Fibroblast of pulmonary artery (primary cell): Measurements from ENCODE around the gene WASHC3.
"Not testable (repeated sequence)": the region's sequence is repeated elsewhere in the genome, so short reads cannot be mapped to it uniquely, and the experiment has no call there.

Source experiments
- DNase-seq: peaks from one replicate; pipeline ENCODE4 v3.0.0-alpha.2; 2010; ENCODE audit warnings: low read depth
- H3K4me3 ChIP-seq: replicated peaks from 2 replicates; pipeline ENCODE4 v1.5.1; 2011; ENCODE audit warnings: low read depth, mild to moderate bottlenecking, control low read depth, low read length, moderate library complexity
- TF ChIP-seq, protein P1 (sequence below): IDR thresholded peaks from 2 replicates; pipeline ENCODE4 v1.5.1; 2011; ENCODE audit warnings: mild to moderate bottlenecking, control low read depth, low read length, inconsistent platforms; ENCODE audit errors: missing control alignments

The WASHC3 gene

DNA sequence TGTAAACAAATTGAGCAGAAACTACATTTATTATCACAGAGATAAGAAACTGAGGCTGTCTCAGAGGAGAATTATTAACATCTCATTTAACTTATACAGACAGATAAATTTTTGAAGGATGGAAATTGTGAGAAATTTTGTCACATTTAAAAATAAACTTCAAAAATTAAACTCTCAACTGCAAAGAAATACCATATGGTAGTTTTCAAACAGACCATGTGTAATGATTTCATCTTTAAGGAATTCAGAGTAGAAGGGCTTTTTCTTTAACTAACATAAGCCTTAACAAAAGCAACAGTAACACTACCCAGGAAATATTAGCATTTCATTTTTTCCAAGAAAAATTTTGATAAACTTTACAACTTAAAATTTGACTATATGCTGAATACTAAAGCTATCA is 31.5 kb upstream of the WASHC3 start:
- DNase-seq = peak; percentile 46
- H3K4me3 ChIP-seq = no peak overlapping the region
- TF ChIP-seq, protein P1, sequence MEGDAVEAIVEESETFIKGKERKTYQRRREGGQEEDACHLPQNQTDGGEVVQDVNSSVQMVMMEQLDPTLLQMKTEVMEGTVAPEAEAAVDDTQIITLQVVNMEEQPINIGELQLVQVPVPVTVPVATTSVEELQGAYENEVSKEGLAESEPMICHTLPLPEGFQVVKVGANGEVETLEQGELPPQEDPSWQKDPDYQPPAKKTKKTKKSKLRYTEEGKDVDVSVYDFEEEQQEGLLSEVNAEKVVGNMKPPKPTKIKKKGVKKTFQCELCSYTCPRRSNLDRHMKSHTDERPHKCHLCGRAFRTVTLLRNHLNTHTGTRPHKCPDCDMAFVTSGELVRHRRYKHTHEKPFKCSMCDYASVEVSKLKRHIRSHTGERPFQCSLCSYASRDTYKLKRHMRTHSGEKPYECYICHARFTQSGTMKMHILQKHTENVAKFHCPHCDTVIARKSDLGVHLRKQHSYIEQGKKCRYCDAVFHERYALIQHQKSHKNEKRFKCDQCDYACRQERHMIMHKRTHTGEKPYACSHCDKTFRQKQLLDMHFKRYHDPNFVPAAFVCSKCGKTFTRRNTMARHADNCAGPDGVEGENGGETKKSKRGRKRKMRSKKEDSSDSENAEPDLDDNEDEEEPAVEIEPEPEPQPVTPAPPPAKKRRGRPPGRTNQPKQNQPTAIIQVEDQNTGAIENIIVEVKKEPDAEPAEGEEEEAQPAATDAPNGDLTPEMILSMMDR = no peak

DNA sequence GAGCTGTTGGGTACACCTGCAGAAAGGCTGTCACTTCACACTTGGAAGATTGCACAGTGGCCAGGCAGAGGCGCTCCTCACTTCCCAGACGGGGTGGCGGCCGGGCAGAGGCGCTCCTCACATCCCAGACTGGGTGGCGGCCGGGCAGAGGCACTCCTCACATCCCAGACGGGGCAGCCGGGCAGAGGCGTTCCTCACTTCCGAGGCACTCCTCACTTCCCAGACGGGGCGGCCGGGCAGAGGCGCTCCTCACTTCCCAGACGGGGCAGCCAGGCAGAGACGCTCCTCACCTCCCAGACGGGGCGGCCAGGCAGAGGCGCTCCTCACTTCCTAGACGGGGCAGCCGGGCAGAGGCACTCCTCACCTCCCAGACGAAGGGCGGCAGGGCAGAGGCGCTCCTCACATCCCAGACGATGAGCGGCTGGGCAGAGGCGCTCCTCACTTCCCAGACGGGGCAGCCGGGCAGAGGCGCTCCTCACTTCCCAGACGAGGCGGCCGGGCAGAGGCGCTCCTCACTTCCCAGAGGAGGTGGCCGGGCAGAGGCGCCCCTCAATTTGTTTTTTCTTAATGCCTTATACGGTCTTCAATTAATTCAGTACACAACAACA is 27.5 kb upstream of the WASHC3 start:
- DNase-seq, H3K4me3 ChIP-seq: not testable (repeated sequence)

DNA sequence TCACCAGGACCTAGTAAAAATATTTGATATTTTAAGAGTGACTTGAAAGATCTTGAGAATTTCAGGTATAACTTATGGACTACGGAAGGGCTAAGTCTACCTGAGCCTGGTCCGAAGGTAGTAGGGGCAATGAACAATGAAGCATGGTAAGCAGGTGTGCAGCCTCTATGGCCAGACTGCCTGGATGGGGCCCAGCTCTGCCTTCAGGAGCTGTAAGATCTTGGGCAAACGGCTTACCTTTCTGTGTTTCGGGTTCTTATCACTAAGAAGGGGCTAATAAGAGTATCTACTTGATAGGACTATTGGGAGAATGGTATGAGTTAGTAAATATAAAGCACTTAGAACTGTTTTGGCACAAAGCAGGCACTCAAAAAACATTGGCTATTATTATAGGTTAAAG is 19.1 kb upstream of the WASHC3 start:
- no peak overlapping the region for H3K4me3 ChIP-seq
- no peak for DNase-seq
- TF ChIP-seq, protein P1 = no peak

DNA sequence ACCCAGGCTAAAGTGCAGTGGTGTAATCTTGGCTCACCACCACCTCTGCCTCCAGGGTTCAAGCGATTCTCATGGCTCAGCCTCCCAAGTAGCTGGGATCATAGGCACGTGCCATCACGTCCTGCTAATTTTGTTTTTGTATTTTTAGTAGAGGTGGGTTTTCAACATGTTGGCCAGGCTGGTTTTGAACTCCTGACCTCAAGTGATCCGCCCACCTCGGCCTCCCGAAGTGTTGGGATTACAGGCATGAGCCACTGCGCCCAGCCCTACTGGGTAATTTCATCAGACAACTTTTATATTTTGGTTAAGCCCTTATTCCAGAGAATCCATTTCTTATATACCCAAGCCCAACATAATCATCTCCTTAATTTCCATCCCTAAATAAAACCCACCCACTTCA is 10.3 kb upstream of the WASHC3 start:
- H3K4me3 ChIP-seq, DNase-seq: not testable (repeated sequence)

DNA sequence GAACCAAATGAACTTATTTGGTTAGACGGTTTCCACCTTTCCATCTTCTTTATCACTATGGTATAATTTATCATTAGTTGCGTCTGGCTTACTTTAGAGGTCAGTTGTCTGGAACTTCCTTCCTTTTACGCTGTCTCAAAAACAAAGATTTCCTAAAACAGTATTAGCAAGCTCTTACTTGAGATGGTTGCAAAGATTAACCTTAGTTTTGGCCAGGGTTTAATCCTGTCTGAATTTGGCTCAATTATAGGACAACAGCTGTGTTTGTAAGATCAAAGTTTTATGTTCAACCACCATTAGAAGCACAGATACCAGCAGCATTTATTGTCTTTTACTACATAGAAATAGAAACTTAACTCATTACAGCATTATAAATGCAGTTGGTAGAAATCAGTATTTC is 7.9 kb upstream of the WASHC3 start:
- TF ChIP-seq, protein P1 = no peak
- no peak overlapping the region for H3K4me3 ChIP-seq
- no peak for DNase-seq

DNA sequence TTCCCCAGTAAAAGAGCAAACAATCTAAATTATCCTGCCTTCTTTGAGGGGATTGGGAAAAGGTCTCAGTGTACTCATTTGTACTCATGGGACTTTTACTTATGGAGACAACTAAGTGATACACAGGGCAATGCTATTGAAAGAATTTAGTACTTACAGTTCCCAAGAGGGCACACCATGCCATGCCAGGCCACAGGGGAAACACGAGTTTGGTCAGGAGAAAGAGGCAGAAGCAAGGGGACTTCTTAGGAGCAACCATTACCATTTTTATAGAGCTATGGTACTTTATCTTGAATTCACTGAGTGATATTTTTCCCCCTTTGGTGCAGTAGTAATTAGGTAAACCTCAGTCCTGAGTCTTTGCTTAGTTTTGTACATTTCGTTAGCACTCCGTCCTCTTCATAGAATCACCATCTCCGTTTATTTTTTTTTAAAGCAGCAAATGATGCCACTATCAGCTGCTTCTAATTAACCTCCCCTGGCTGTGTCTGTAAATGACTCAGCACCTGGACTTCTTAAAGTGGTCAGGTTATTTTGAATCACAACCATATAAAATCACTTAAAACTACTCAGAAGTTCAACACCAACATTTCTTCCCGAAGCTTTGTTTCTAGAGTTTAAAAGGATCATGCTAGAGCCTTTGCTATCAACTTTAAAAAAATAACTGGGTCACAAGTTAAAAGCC is 5.9 kb upstream of the WASHC3 start:
- no peak overlapping the region for H3K4me3 ChIP-seq
- TF ChIP-seq, protein P1 = no peak
- no peak for DNase-seq

DNA sequence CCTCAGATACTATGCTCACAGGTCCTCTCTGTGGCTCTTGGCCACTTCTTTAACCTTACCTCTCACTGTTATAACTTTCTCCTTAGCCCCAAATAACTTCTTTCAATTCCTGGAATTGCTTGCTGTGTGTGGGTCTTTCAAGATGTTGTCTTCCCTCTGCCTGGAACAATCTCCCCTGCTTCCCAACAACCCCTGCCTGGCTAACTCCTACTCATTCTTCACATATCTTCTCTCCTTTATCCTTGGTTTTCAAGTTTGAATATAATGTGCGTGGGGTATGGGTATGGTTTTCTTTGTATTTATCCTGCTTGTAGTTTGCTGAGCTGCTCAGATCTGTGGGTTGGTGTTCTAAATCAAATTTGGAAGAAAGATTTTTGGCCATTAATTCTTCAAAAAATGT is 2.7 kb upstream of the WASHC3 start:
- TF ChIP-seq, protein P1 = no peak
- no peak overlapping the region for H3K4me3 ChIP-seq

DNA sequence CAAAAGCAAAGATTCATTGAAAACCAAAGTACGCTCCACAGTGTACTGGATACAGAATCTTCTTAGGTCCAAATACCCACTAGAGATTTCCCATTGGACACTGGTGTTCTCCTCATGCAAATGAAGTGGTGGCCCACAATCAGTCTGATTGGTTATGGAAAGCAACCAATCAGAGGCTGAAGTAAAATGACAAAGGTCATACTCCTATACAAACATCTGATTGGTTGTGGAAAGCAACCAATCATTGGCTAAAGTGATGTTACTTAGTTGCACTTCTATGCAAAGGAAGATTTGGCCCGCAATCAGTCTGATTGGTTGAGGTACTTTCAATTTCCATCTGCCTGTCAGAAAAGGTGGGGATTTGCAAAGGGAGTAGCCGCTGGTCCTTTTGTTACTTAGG is 1.3 kb upstream of the WASHC3 start:
- H3K4me3 ChIP-seq = no peak overlapping the region
- TF ChIP-seq, protein P1 = no peak
- DNase-seq = no peak

More for the DNA sequence above, 2.7 kb upstream of the WASHC3 start:
- DNase-seq = peak; percentile 45
